Fibroblast of skin of right quadriceps (primary cell): ENCODE results near the gene CYP2A6.
A peak's percentile ranks its signal among the peaks of the same experiment; 100 is the strongest.
"Not testable (repeated sequence)": the region's sequence is repeated elsewhere in the genome, so short reads cannot be mapped to it uniquely, and the experiment has no call there.

Experiments used
- DNase-seq: peaks from one replicate; pipeline ENCODE4 v3.0.0-alpha.2; 2013

CYP2A6 gene

GRCh38 chr19:40842997-40843652, 7.1 kb downstream of the CYP2A6 start:
- not testable (repeated sequence) for DNase-seq

DNA sequence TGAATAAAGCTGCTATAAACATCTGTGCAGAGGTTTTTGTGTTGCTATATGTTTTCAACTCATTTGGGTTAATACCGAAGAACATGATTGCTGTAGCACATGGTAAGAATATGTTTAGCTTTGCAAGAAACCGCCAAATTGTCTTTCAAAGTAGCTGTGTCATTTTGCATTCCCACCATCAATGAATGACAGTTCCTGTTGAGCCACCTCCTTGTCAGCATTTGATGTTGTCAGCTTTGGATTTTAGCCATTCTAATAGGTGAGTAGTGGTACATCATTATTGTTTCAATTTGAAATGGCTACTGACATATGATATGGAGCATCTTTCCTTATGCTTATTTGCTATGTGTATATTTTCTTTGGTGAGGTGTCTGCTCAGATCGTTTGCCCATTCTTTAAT, 8.2 kb downstream of the CYP2A6 start:
- DNase-seq: not testable (repeated sequence)

DNA sequence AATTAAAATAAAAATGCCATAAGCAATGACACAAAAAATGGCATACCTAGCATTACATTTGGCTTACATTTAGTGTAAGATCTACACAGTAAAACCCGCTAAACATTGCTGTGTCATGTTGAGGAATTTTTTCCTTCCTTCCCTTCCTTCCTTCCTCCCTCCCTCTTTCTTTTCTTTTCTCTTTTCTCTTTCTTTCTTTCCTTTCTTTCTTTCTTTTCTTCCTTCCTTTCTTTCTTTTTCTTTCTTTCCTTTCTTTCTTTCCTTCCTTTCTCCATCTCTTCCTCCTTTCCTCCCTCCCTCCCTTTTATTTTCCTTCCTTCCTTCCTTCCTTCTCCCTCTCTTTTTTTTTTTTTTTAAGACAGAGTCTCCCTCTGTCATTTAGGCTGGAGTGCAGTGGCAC, 11.8 kb downstream of the CYP2A6 start:
- DNase-seq: not testable (repeated sequence)

- DNase-seq: no peak
These were observed 13.4 kb downstream of the CYP2A6 start for GRCh38 chr19:40836754-40837429.

GRCh38 chr19:40833728-40834533, 16.3 kb downstream of the CYP2A6 start:
- DNase-seq: not testable (repeated sequence)

DNA sequence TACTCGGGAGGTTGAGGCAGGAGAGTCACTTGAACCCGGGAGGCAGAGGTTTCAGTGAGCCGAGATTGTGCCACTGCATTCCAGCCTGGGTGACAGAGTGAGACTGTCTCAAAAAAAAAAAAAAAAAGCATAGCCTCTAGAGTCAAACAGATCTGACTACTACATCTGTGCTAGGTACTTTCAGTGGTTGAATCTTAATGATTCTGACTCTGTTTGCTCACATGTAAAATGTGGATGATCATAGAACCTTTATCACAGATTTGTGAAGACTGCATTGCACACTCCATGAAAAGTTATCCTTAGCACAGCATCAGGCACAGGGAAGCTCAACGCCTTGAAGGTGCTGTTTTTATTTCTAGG, 17.8 kb downstream of the CYP2A6 start:
- not testable (repeated sequence) for DNase-seq

DNA sequence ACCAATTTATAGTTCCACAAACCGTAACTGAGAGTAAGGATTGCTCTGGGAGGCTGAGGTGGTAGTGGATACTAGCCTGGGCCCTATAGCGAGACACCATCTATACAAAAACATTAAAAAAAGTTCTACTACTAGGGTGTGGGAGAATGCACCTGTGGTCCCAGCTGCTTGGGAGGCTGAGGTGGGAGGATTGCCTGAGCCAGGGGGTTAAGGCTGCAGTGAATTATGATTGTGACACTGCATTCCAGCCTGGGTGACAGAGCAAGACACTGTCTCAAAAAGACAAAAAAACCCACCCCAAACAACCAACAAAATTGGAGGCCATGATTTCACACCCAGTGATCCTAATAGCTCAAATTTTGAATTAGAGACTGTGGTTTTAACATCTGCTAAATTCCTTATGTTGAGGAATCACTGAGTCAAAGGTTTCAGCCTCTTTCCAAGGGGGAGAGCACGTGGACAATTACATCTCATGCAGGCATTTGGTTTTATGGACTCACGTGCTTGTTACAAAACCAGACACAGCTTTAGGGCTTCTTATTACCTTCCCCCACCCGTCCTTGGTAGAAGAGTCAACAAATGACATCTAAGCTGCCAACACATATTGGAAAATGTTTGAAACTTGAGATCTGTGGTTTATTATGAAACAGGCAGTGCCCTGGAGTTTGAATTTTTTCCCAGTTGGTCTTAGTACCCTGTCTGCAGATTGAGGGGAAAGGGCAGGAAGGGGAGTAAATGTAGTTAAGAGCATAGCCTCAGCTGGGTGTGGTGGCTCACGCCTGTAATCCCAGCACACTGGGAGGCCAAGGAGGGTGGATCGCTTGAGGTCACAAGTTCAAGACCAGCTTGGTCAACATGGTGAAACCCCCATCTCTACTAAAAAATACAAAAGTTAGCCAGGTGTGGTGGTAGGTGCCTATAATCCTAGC, 18.5 kb downstream of the CYP2A6 start:
- DNase-seq: peak; percentile 97

DNA sequence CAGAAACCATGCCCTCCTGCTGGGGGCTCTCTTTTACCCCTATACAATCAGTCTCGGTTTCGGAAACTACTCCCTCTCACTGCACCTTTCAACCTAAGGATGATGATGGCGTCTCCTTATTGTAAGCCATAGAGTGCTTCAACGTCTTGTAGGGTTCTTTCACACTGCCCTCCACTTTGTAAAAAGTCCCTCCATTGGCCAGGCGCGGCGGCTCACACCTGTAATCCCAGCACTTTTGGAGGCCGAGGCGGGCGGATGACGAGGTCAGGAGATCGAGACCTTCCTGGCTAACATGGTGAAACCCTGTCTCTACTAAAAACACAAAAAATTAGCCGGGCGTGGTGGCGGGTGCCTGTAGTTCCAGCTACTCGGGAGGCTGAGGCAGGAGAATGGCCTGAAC, 19.5 kb downstream of the CYP2A6 start:
- not testable (repeated sequence) for DNase-seq

GRCh38 chr19:40829205-40829604, 21.0 kb downstream of the CYP2A6 start:
- no peak for DNase-seq

DNA sequence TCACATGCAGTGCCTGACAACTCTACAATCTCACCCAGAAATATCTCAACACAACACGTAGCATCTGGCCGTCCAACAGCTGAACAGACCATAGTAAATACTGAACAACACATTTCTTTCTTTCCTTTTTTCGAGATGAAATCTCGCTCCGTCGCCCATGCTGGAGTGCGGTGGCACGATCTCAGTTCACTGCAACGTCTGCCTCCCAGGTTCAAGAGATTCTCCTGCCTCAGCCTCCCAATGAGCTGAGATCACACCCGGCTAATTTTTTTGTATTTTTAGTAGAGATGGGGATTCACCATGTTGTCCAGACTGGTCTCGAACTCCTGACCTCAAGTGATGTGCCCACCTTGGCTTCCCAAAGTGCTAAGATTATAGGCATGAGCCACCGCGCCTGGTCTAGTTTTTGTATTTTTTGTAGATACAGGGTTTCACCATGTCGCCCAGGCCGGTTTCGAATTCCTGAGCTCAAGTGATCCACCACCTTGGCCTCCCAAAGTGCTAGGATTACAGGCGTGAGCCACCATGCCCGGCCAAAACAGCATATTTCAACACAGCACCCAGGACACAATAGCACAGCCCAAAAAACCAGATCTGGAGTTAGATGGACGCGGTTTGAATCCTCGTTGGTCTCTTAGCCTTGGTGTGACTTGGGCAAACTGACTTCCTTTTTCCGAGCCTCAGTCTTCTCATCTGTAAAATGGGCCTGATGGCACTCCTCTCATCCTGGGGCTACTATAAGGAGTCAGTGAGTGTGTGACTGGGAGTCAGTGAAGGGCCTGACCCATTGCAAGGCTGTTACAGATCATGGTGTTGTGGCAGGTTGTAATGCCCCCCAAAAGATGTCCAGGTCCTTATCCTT, 22.6 kb downstream of the CYP2A6 start:
- DNase-seq: no peak

- not testable (repeated sequence) for DNase-seq
These were observed 23.4 kb downstream of the CYP2A6 start for GRCh38 chr19:40826699-40827385.

GRCh38 chr19:40826312-40826698, 23.9 kb downstream of the CYP2A6 start:
- DNase-seq: not testable (repeated sequence)

GRCh38 chr19:40825460-40826095, 24.7 kb downstream of the CYP2A6 start:
- DNase-seq: not testable (repeated sequence)

GRCh38 chr19:40824916-40825315, 25.3 kb downstream of the CYP2A6 start:
- not testable (repeated sequence) for DNase-seq

DNA sequence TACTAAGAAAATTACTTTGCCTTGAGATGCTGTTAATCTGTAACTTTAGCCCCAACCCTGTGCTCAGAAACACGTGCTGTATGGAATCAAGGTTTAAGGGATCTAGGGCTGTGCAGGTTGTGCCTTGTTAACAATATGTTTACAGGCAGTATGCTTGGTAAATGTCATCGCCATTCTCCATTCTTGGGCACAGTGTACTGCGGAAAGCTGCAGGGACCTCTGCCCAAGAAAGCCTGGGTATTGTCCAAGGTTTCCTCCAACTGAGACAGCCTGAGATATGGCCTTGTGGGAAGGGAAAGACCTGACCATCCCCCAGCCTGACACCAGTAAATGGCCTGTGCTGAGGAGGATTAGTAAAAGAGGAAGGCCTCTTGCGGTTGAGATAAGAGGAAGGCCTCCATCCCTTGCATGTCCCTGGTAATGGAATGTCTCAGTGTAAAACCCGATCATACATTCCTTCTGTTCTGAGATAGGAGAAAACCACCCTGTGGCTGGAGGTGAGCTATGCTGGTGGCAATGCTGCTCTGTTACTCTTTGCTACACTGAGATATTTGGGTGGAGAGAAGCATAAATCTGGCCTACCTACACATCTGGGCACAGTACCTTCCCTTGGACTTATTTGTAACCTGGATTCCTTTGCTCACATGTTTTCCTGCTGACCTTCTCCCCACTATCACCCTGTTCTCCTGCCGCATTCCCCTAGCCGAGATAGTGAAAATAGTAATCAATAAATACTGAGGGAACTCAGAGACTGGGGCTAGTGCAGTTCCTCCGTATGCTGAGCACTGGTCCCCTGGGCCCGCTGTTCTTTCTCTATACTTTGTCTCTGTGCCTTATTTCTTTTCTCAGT, 27.3 kb downstream of the CYP2A6 start:
- DNase-seq: peak; percentile 33

DNA sequence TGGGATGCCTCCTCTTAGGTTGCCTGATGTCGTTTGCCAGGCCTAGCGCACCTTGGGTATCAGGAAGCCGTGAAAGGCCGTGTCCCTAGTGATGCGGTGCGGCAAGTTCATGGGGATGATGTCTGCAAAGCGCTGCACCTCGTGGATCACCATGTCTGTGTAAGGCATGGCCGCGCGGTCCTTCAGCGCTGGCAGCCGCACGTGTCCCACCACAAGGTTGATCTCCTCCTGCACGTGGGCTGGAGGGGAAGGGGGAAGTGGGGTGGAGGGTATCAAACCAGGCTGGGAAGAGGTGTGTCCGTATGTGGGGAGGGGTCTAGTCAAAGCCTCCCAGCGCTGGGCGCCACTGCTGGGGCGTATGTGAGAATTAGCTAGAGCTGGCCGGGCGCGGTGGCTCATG, 28.1 kb downstream of the CYP2A6 start:
- no peak for DNase-seq

- peak; percentile 27 for DNase-seq
These were observed 30.6 kb downstream of the CYP2A6 start for GRCh38 chr19:40819479-40820234.

- DNase-seq: peak; percentile 24
These were observed 31.5 kb downstream of the CYP2A6 start for GRCh38 chr19:40818480-40819399.
